B cell (primary cell): ENCODE results near the gene PRAMEF12. TPM values are rescaled to one million over a fixed set of nuclear protein-coding genes. Genes with fewer than 3 reads are reported as not detected.

Source experiments
- ATAC-seq: fragments of 200-7000 bp; cut with Tn5 transposase; one replicate; pipeline ENCODE4 v1.10.0; 2021; ENCODE audit warnings: low read depth, mild to moderate bottlenecking, moderate number of reproducible peaks, moderate library complexity
- CTCF ChIA-PET: fragments of 350-600 bp; sonication (Branson Sonifier 250); formaldehyde crosslinking; loops from one replicate; lab custom pipeline; 2021; ENCODE audit warnings: antibody characterized with exemption, inconsistent platforms; lab: Charles Lee
- POLR2A ChIA-PET: fragments of 350-600 bp; sonication (Branson Sonifier 250); formaldehyde crosslinking; loops from one replicate; lab custom pipeline; 2021; ENCODE audit warnings: antibody characterized with exemption; lab: Charles Lee
- DNase-seq: peaks from one replicate; pipeline ENCODE4 v3.0.0; 2013
- H2AFZ ChIP-seq: 2 replicates; pipeline ENCODE4 v1.6.1; 2012; ENCODE audit warnings: mild to moderate bottlenecking, low read depth, low read length; ENCODE audit not compliant: insufficient read depth, poor library complexity, severe bottlenecking
- H3K27ac ChIP-seq, 2 donors: 1 replicate in 1 of 2; 2 replicates in 1 of 2; pipeline ENCODE4 v1.5.1; 2012 to 2013; ENCODE audit warnings: low read length in 2 of 2, mild to moderate bottlenecking in 2 of 2, moderate library complexity in 1 of 2
- H3K27me3 ChIP-seq, 4 experiments: fragments of 200-600 bp in 1 of 4; sonication (generic) in 1 of 4; replicated peaks in 1 of 4; 1 replicate in 2 of 4; 2 replicates in 2 of 4; pipeline versions ENCODE4 v1.6.1 to v1.7.0; 2013 to 2016; ENCODE audit warnings: low read length in 3 of 4, mild to moderate bottlenecking in 2 of 4, mixed read lengths in 1 of 4, moderate library complexity in 1 of 4; ENCODE audit not compliant: insufficient read depth in 4 of 4, control insufficient read depth in 3 of 4; ENCODE audit errors: control extremely low read depth in 1 of 4
- H3K36me3 ChIP-seq, 2 experiments: replicated peaks in 1 of 2; 1 replicate in 1 of 2; 2 replicates in 1 of 2; pipeline versions ENCODE4 v1.6.1 to v1.7.1; 2013; ENCODE audit warnings: low read length in 1 of 2; ENCODE audit not compliant: insufficient read depth in 2 of 2, control insufficient read depth in 1 of 2; ENCODE audit errors: control extremely low read depth in 1 of 2, extremely low read depth in 1 of 2
- H3K4me1 ChIP-seq, 2 donors: fragments of 200-600 bp in 1 of 2; sonication (generic) in 1 of 2; 1 replicate in 1 of 2; 2 replicates in 1 of 2; pipeline versions ENCODE4 v1.5.1 to v1.6.1; 2013 to 2017; ENCODE audit warnings: low read length in 2 of 2; ENCODE audit not compliant: control insufficient read depth in 2 of 2, insufficient read depth in 2 of 2
- H3K4me2 ChIP-seq: replicated peaks from 2 replicates; pipeline ENCODE3; 2012; ENCODE audit warnings: mild to moderate bottlenecking, low read depth, low read length; ENCODE audit not compliant: poor library complexity, severe bottlenecking
- H3K4me3 ChIP-seq, 5 experiments: fragments of 200-600 bp in 1 of 5; sonication (generic) in 1 of 5; 1 replicate in 3 of 5; 2 replicates in 2 of 5; pipeline versions ENCODE4 v1.5.1 to v1.7.0; 2011 to 2016; ENCODE audit warnings: low read length in 4 of 5, mild to moderate bottlenecking in 4 of 5, low read depth in 2 of 5, control low read depth in 1 of 5, moderate library complexity in 1 of 5; ENCODE audit not compliant: insufficient read depth in 1 of 5; ENCODE audit errors: control extremely low read depth in 1 of 5, extremely low read depth in 1 of 5
- H3K79me2 ChIP-seq: fragments of 200-600 bp; sonication (generic); one replicate; pipeline ENCODE4 v1.6.0; 2016; ENCODE audit warnings: low read length; ENCODE audit not compliant: control insufficient read depth, insufficient read depth
- H3K9ac ChIP-seq: fragments of 200-600 bp; sonication (generic); 2 replicates; pipeline ENCODE4 v1.6.1; 2017; ENCODE audit warnings: mild to moderate bottlenecking, low read length, moderate library complexity
- H3K9me3 ChIP-seq, 3 donors: one replicate each; pipeline versions ENCODE4 v1.6.1 to v1.7.1; 2013; ENCODE audit warnings: low read length in 2 of 3; ENCODE audit not compliant: control insufficient read depth in 2 of 3, insufficient read depth in 1 of 3; ENCODE audit errors: control extremely low read depth in 1 of 3
- H4K20me1 ChIP-seq: 2 replicates; pipeline ENCODE4 v1.6.0; 2012; ENCODE audit warnings: mild to moderate bottlenecking, low read length; ENCODE audit not compliant: insufficient read depth, control insufficient read depth, poor library complexity, severe bottlenecking
- H3K27ac Mint-ChIP-seq: one replicate; pipeline ENCODE4 v1.8.0; 2021; ENCODE audit warnings: mixed read lengths
- H3K27me3 Mint-ChIP-seq: one replicate; pipeline ENCODE4 v1.8.0; 2021; ENCODE audit warnings: mixed read lengths
- H3K4me1 Mint-ChIP-seq: one replicate; pipeline ENCODE4 v1.8.0; 2021; ENCODE audit warnings: mixed read lengths
- H3K4me3 Mint-ChIP-seq: one replicate; pipeline ENCODE4 v1.8.0; 2021; ENCODE audit warnings: mixed read lengths
- H3K9me3 Mint-ChIP-seq: one replicate; pipeline ENCODE4 v1.8.0; 2022; ENCODE audit warnings: mixed read lengths; ENCODE audit not compliant: insufficient read depth
- EZH2 ChIP-seq: IDR thresholded peaks from 2 replicates; pipeline ENCODE4 v1.6.1; 2012; ENCODE audit warnings: borderline replicate concordance, low read depth, mild to moderate bottlenecking, moderate library complexity, low read length; ENCODE audit not compliant: insufficient read depth, poor library complexity, severe bottlenecking
- WGBS: methylation state at CpG from one replicate; pipeline ENCODE4 v1.1.5; 2013; ENCODE audit warnings: missing lambda C conversion rate; ENCODE audit not compliant: insufficient coverage; 5-methylcytosine and 5-hydroxymethylcytosine counted together
- intact Hi-C: fragments of 100-400 bp; cut with micrococcal nuclease; formaldehyde crosslinking; loops from one replicate; pipeline ENCODE4 v1.10.0; 2022
- polyA plus RNA-seq: library from polyadenylated mRNA; depleted of rRNA; stranded (reverse); fragments of >200 nt; gene quantifications from 2 replicates; pipeline ENCODE4 v1.2.3, GENCODE V29; 2012
- total RNA-seq, 2 donors: library from RNA; stranded (reverse); fragments of 120-200 nt in 1 of 2; gene quantifications; 1 replicate in 1 of 2; 2 replicates in 1 of 2; pipeline versions ENCODE4 v1.2.3 to v1.2.4, GENCODE V29; 2013 to 2022
- TF ChIP-seq, protein P1 (sequence below): fragments of 200-600 bp; IDR thresholded peaks from one replicate; pipeline ENCODE4 v1.8.0; 2022; ENCODE audit warnings: antibody characterized with exemption, mild to moderate bottlenecking

The PRAMEF12 gene
- total and polyA plus RNA-seq, 2 donors (not counting 1 experiment from before 2014, with no cell fraction given), result not detected

DNA sequence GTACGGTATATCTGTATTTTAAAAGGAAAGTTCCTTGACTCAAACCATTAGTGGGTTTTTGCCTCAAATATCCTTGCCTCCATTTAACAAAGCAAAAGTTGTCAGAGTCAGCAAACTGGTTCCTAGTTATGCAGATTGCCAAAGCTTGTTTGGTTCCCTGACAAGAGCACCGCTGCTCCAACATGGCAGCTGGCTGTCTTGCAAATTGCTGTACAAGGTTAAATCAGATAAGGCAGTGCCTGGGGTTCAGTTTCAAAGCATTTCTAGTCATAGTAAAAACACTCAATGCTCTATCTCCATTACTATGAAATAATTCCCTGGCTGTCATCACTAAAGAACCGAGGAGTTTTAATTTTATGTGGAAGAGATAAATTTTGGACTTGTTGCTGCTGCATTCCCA is 38.9 kb upstream of the PRAMEF12 start:
- Histone ChIP-seq H3K36me3 (no peaks in the 10 kb centered on the region), H3K4me3 (no peak overlapping the region), H3K4me1 (no peaks in the 10 kb centered on the region), H3K9me3 (peaks cover 0 to 3% (median 2%) of the 10 kb centered on the region in 3 donors), H3K27me3 (peaks cover 0 to 10% (median 0%) of the 10 kb centered on the region in 4 experiments), H2AFZ (no peak overlapping the region), H3K9ac (no peak overlapping the region), H3K27ac (no peak overlapping the region), H3K79me2 (no peaks in the 10 kb centered on the region), H3K4me2 (no peak overlapping the region), H4K20me1 (no peaks in the 10 kb centered on the region)
- DNase-seq (no peak), ATAC-seq (no peak)
- no peak overlapping the region for H3K27ac Mint-ChIP-seq
- POLR2A ChIA-PET, result no interaction called here
- H3K9me3 Mint-ChIP-seq, result peaks cover 20% of the 10 kb centered on the region
- no peak for TF ChIP-seq EZH2
- TF ChIP-seq, protein P1, sequence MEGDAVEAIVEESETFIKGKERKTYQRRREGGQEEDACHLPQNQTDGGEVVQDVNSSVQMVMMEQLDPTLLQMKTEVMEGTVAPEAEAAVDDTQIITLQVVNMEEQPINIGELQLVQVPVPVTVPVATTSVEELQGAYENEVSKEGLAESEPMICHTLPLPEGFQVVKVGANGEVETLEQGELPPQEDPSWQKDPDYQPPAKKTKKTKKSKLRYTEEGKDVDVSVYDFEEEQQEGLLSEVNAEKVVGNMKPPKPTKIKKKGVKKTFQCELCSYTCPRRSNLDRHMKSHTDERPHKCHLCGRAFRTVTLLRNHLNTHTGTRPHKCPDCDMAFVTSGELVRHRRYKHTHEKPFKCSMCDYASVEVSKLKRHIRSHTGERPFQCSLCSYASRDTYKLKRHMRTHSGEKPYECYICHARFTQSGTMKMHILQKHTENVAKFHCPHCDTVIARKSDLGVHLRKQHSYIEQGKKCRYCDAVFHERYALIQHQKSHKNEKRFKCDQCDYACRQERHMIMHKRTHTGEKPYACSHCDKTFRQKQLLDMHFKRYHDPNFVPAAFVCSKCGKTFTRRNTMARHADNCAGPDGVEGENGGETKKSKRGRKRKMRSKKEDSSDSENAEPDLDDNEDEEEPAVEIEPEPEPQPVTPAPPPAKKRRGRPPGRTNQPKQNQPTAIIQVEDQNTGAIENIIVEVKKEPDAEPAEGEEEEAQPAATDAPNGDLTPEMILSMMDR, result no peak
- CTCF ChIA-PET, result no interaction called here
- WGBS, result 80% methylated on average over 1 of the region's 3 CpGs
- intact Hi-C loops, result no loop called here
- H3K4me3 Mint-ChIP-seq, result no peak overlapping the region
- H3K27me3 Mint-ChIP-seq, result peaks cover 41% of the 10 kb centered on the region
- H3K4me1 Mint-ChIP-seq, result no peaks in the 10 kb centered on the region

DNA sequence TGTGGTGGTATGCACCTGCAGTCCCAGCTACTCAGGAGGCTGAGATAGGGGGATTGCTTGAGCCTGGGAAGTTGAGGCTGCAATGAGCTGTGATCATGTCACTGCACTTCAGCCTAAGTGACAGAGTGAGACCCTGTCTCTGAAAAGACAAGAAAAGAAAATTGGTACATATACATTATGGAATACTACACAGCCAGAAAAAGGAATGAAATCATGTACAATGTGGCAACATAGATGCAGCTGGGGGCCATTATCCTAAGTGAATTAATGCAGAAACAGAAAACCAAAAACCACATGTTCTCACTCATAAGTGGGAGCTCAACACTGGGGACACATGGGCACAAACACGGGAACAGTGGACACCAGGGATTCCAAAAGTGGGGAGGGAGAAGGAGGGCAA is 34.6 kb upstream of the PRAMEF12 start:
- peaks cover 36% of the 10 kb centered on the region for H3K27me3 Mint-ChIP-seq
- intact Hi-C loops, result no loop called here

More for the DNA sequence above, 34.6 kb upstream of the PRAMEF12 start:
- H2AFZ ChIP-seq, result no peak overlapping the region
- H3K4me2 ChIP-seq, result no peak overlapping the region
- peaks cover 0 to 3% (median 2%) of the 10 kb centered on the region in 3 donors for H3K9me3 ChIP-seq
- Mint-ChIP-seq H3K9me3 (peaks cover 8% of the 10 kb centered on the region), H3K4me3 (no peak overlapping the region), H3K27ac (no peak overlapping the region), H3K4me1 (no peaks in the 10 kb centered on the region)
- H3K4me1 ChIP-seq, result no peaks in the 10 kb centered on the region
- no peak for TF ChIP-seq EZH2
- TF ChIP-seq, protein P1, result no peak
- DNase-seq (no peak), ATAC-seq (no peak)
- H3K27ac ChIP-seq, result no peak overlapping the region
- ChIA-PET POLR2A (no interaction called here), CTCF (no interaction called here)
- H3K27me3 ChIP-seq, result peaks cover 0 to 10% (median 0%) of the 10 kb centered on the region in 4 experiments
- no peaks in the 10 kb centered on the region for H3K79me2 ChIP-seq
- H3K9ac ChIP-seq, result no peak overlapping the region
- 67% methylated on average over 1 of the region's 1 CpG for WGBS
- no peaks in the 10 kb centered on the region for H3K36me3 ChIP-seq
- H4K20me1 ChIP-seq, result no peaks in the 10 kb centered on the region
- H3K4me3 ChIP-seq, result no peak overlapping the region
